ENCODE data around the gene GPX7.

GRCh38 chr1:52657702-52658101 lies 55.5 kb downstream of the GPX7 start:
- no peak for TF ChIP-seq CTCF (IDR thresholded peaks at IDR 0.05; ENCODE audit: insufficient read depth, low read length)
- no peak for TF ChIP-seq POLR2AphosphoS5 (IDR thresholded peaks at IDR 0.05; ENCODE audit: low read depth)

All from HL-60 (cell line).